GM19438 (cell line): Measurements from ENCODE around the gene STIM2.

Experiments
- ATAC-seq: cut with Tn5 transposase; IDR thresholded peaks from one replicate; pipeline ENCODE4 v1.9.1; 2021; ENCODE audit warnings: low read depth; ENCODE audit not compliant: unreplicated experiment

STIM2 gene

GRCh38 chr4:26896636-26897035, 36.0 kb downstream of the STIM2 start:
- ATAC-seq, result no peak

- ATAC-seq, result no peak
These were observed 39.4 kb downstream of the STIM2 start for GRCh38 chr4:26899991-26900390.

- no peak for ATAC-seq
These were observed 40.1 kb downstream of the STIM2 start for GRCh38 chr4:26900765-26901164.

GRCh38 chr4:26905172-26905571, 44.5 kb downstream of the STIM2 start:
- no peak for ATAC-seq

GRCh38 chr4:26907731-26908599, 47.3 kb downstream of the STIM2 start:
- ATAC-seq, result no peak

GRCh38 chr4:26909369-26909768, 48.7 kb downstream of the STIM2 start:
- no peak for ATAC-seq

GRCh38 chr4:26911254-26911653, 50.6 kb downstream of the STIM2 start:
- ATAC-seq, result no peak

GRCh38 chr4:26912069-26912468, 51.4 kb downstream of the STIM2 start:
- ATAC-seq, result no peak

GRCh38 chr4:26912810-26913209, 52.2 kb downstream of the STIM2 start:
- ATAC-seq, result no peak

GRCh38 chr4:26916195-26916594, 55.6 kb downstream of the STIM2 start:
- no peak for ATAC-seq

GRCh38 chr4:26930964-26931363, 70.3 kb downstream of the STIM2 start:
- ATAC-seq, result no peak

GRCh38 chr4:26931451-26931850, 70.8 kb downstream of the STIM2 start:
- no peak for ATAC-seq

- no peak for ATAC-seq
These were observed 71.3 kb downstream of the STIM2 start for GRCh38 chr4:26931966-26932365.

- no peak for ATAC-seq
These were observed 74.8 kb downstream of the STIM2 start for GRCh38 chr4:26935397-26935796.

GRCh38 chr4:26936284-26937065, 75.8 kb downstream of the STIM2 start:
- no peak for ATAC-seq

- ATAC-seq, result no peak
These were observed 76.5 kb downstream of the STIM2 start for GRCh38 chr4:26937139-26937538.

GRCh38 chr4:26937567-26937966, 76.9 kb downstream of the STIM2 start:
- no peak for ATAC-seq

GRCh38 chr4:26938516-26938915, 77.9 kb downstream of the STIM2 start:
- no peak for ATAC-seq

GRCh38 chr4:26941951-26942350, 81.3 kb downstream of the STIM2 start:
- ATAC-seq, result no peak

GRCh38 chr4:26942871-26943270, 82.2 kb downstream of the STIM2 start:
- ATAC-seq, result no peak

GRCh38 chr4:26943391-26943790, 82.8 kb downstream of the STIM2 start:
- no peak for ATAC-seq

GRCh38 chr4:26945794-26946193, 85.2 kb downstream of the STIM2 start:
- ATAC-seq, result no peak
